Right lobe of liver (tissue), 6 donors: ENCODE results near the gene KIAA1549. TPM values are rescaled to one million over a fixed set of nuclear protein-coding genes. Genes with fewer than 3 reads are reported as not detected.

Experiments used
- ATAC-seq, 4 donors: fragments of 200-7000 bp; cut with Tn5 transposase; one replicate each; pipeline ENCODE4 v1.9.1; 2020; ENCODE audit warnings: mild to moderate bottlenecking in 4 of 4, moderate library complexity in 4 of 4
- DNase-seq, 3 donors: peaks; one replicate each; pipeline ENCODE4 v3.0.0-alpha.2; 2020
- H3K27ac ChIP-seq, 3 donors: fragments of 200-600 bp; one replicate each; pipeline ENCODE4 v1.8.0; 2022
- H3K27me3 ChIP-seq, 2 donors: fragments of 200-600 bp; one replicate each; pipeline ENCODE4 v1.8.0; 2022
- H3K36me3 ChIP-seq, 4 donors: fragments of 200-600 bp; sonication (generic) in 1 of 4; one replicate each; pipeline versions ENCODE4 v1.5.1 to v1.8.0; 2017 to 2022; ENCODE audit warnings: control low read depth in 1 of 4
- H3K4me1 ChIP-seq, 4 donors: fragments of 200-600 bp; sonication (generic) in 1 of 4; one replicate each; pipeline versions ENCODE4 v1.5.1 to v1.8.0; 2017 to 2022; ENCODE audit warnings: control low read depth in 1 of 4
- H3K4me3 ChIP-seq, 3 donors: fragments of 200-600 bp; one replicate each; pipeline ENCODE4 v1.8.0; 2022
- H3K9me3 ChIP-seq, 4 donors: fragments of 200-600 bp; sonication (generic) in 1 of 4; one replicate each; pipeline versions ENCODE4 v1.5.1 to v1.8.0; 2017 to 2022; ENCODE audit warnings: control low read depth in 1 of 4
- CTCF ChIP-seq, 4 donors: fragments of 200-600 bp in 3 of 4; fragments of 450-650 bp in 1 of 4; IDR thresholded peaks; one replicate each; pipeline versions ENCODE4 v1.5.1 to v1.8.0; 2016 to 2022; ENCODE audit warnings: antibody characterized with exemption in 4 of 4, mild to moderate bottlenecking in 2 of 4
- POLR2A ChIP-seq: fragments of 450-650 bp; IDR thresholded peaks from one replicate; pipeline ENCODE4 v1.6.1; 2017; ENCODE audit warnings: antibody characterized with exemption, mild to moderate bottlenecking
- WGBS: methylation state at CpG from one replicate; pipeline ENCODE4 v1.1.6; 2018; ENCODE audit warnings: low coverage, low lambda C conversion rate; ENCODE audit not compliant: insufficient coverage; ENCODE audit errors: missing lambda C conversion rate; 5-methylcytosine and 5-hydroxymethylcytosine counted together
- intact Hi-C, 2 donors: fragments of 100-400 bp; cut with DNase I; formaldehyde crosslinking; loops; one replicate each; pipeline versions ENCODE4 v1.11.2 to v1.14.1; 2022
- total RNA-seq, 6 experiments: library from RNA; depleted of rRNA in 2 of 6; stranded (reverse); fragments of >200 nt in 2 of 6; fragmentation: NEBNext Ultra II Directional in 3 of 6; extraction: Animal tissue kit (Norgen Biotek cat#: 25700) in 3 of 6; gene quantifications; one replicate each; pipeline versions ENCODE4 v1.1.0 to v1.2.4, GENCODE V29; 2016 to 2023
- donor health status: DM: no; HTN: yes; CAD: no.
- donor health status: DM: no; HTN: no; CAD: no.
- donor health status: DM: no; HTN: no; CAD: no.
- donor health status: DM: no; HTN: yes; CAD: no.
- donor health status: DM: no; HTN: yes; CAD: no.

KIAA1549 gene
- total RNA-seq, 6 experiments from 2014 or later = 0.56 to 1.9 (median 0.68) TPM

- H3K27ac ChIP-seq = no peak overlapping the region
- TF ChIP-seq CTCF (IDR thresholded peaks at IDR 0.05) (no peak), POLR2A (no peak)
- H3K27me3 ChIP-seq = no peaks in the 10 kb centered on the region
- H3K4me3 ChIP-seq = no peak overlapping the region
- H3K9me3 ChIP-seq = no peaks in the 10 kb centered on the region
- H3K36me3 ChIP-seq = no peaks in the 10 kb centered on the region
- ATAC-seq (no peak), DNase-seq (no peak)
- H3K4me1 ChIP-seq = peaks cover 0 to 14% (median 3%) of the 10 kb centered on the region in 4 donors
- intact Hi-C loops = no loop called here
- WGBS = 82% methylated on average over 5 of the region's 5 CpGs
These were observed 88.4 kb downstream of the KIAA1549 start for GRCh38 chr7:138892812-138893211.

- Histone ChIP-seq H3K27me3 (no peaks in the 10 kb centered on the region), H3K4me3 (no peak overlapping the region), H3K9me3 (no peaks in the 10 kb centered on the region), H3K36me3 (no peaks in the 10 kb centered on the region), H3K27ac (no peak overlapping the region), H3K4me1 (peaks cover 0 to 17% (median 3%) of the 10 kb centered on the region in 4 donors)
- TF ChIP-seq CTCF (IDR thresholded peaks at IDR 0.05) (no peak), POLR2A (no peak)
- no peak for DNase-seq
- no peak for ATAC-seq
- 78% methylated on average over 3 of the region's 3 CpGs for WGBS
- intact Hi-C loops = no loop called here
These were observed 89.1 kb downstream of the KIAA1549 start for GRCh38 chr7:138892006-138892630.

- TF ChIP-seq POLR2A (no peak), CTCF (IDR thresholded peaks at IDR 0.05) (no peak)
- WGBS = 79% methylated on average over 5 of the region's 5 CpGs
- intact Hi-C loops = no loop called here
- DNase-seq (no peak), ATAC-seq (no peak)
- Histone ChIP-seq H3K4me3 (no peak overlapping the region), H3K27me3 (no peaks in the 10 kb centered on the region), H3K4me1 (peaks cover 0 to 20% (median 3%) of the 10 kb centered on the region in 4 donors), H3K27ac (no peak overlapping the region), H3K36me3 (no peaks in the 10 kb centered on the region), H3K9me3 (no peaks in the 10 kb centered on the region)
These were observed 89.8 kb downstream of the KIAA1549 start for GRCh38 chr7:138891446-138891810.

GRCh38 chr7:138890499-138891445 lies 90.4 kb downstream of the KIAA1549 start:
- ATAC-seq (peak; percentile 71 to 88 (median 82)), DNase-seq (peak; percentile 63 to 78 (median 67))
- peaks cover 0 to 22% (median 3%) of the 10 kb centered on the region in 4 donors for H3K4me1 ChIP-seq
- WGBS = 43% methylated on average over 15 of the region's 21 CpGs
- no peaks in the 10 kb centered on the region for H3K36me3 ChIP-seq
- no peak for TF ChIP-seq CTCF (IDR thresholded peaks at IDR 0.05)
- no peak for TF ChIP-seq POLR2A
- H3K27ac ChIP-seq = no peak overlapping the region
- H3K27me3 ChIP-seq = no peaks in the 10 kb centered on the region
- peak overlapping the region in 2 of 3 donors; percentile 7 to 20 for H3K4me3 ChIP-seq
- no peaks in the 10 kb centered on the region for H3K9me3 ChIP-seq
- intact Hi-C loops = no loop called here
